A172 (cell line): ENCODE results near the gene DLL3. TPM values are rescaled to one million over a fixed set of nuclear protein-coding genes. Genes with fewer than 3 reads are reported as not detected.

ENCODE experiments used
- DNase-seq: peaks from one replicate; pipeline ENCODE4 v3.0.0-alpha.2; 2015; ENCODE audit warnings: low spot score
- total RNA-seq: library from RNA; depleted of rRNA; stranded (reverse); fragments of >200 nt; shearing (Covaris generic); gene quantifications from 2 replicates; pipeline ENCODE4 v1.2.3, GENCODE V29; 2014

DLL3 gene
- total RNA-seq, 1 experiment from 2014 or later: not detected

DNA sequence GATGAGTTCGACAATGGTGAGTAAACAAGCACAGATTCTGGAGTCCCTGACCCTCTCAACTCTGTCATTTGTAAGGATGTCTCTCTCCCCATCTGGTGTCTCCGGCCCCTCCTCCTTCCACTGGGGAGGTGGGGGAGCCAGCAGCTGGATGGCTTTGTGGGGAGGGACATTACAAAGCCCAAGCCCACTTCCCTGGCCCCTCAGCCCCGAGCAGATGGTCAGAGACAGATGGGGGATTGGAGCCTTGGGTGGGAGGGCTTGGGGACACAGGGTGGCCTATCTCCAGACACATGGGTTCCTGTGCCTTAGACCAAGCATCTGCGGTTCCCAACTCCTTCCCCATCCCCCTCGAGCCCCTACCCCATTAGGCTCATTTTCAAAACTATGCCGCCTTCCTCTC is 15.6 kb upstream of the DLL3 start:
- DNase-seq: no peak

- no peak for DNase-seq
These were observed 9.0 kb upstream of the DLL3 start for GRCh38 chr19:39489756-39490155.

DNA sequence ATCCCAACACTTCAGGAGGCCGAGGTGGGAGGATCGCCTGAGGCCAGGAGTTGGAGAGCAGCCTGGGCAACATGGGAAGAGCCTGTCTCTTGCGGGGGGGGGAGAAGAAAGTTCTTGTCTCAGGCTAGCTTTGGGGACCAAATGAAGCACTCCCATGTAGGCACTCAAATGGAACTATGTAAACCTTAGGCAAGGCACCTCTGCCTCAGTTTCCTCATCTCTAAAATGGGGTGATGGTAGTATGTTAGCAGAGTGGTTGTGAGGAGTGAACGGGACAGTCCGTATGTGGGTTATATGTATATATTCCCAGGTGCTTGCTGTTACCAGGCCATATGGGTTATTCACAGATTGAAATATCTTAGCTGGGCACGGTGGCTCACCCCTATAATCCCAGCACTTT is 6.5 kb upstream of the DLL3 start:
- no peak for DNase-seq

GRCh38 chr19:39492788-39493187 is 6.0 kb upstream of the DLL3 start:
- no peak for DNase-seq

GRCh38 chr19:39494661-39495060 is 4.1 kb upstream of the DLL3 start:
- no peak for DNase-seq

DNA sequence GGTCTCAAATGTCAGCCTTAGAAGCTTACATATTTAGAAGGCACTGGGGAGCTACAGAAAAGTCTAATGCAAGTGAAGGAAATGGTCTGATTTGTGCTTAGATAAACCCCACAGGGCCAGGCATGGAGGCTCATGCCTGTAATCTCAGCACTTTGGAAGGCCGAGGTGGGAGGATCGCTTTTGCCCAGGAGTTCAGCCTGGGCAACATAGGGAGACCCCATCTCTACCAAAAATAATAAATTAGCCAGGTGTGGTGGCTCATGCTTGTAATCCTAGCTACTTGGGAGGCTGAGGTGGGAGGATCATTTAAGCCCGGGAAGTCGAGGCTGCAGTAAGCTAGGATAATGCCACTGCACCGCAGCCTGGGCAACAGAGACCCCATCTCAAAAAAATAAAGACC is 2.7 kb upstream of the DLL3 start:
- no peak for DNase-seq

GRCh38 chr19:39497701-39497995 is 1.1 kb upstream of the DLL3 start:
- no peak for DNase-seq

DNA sequence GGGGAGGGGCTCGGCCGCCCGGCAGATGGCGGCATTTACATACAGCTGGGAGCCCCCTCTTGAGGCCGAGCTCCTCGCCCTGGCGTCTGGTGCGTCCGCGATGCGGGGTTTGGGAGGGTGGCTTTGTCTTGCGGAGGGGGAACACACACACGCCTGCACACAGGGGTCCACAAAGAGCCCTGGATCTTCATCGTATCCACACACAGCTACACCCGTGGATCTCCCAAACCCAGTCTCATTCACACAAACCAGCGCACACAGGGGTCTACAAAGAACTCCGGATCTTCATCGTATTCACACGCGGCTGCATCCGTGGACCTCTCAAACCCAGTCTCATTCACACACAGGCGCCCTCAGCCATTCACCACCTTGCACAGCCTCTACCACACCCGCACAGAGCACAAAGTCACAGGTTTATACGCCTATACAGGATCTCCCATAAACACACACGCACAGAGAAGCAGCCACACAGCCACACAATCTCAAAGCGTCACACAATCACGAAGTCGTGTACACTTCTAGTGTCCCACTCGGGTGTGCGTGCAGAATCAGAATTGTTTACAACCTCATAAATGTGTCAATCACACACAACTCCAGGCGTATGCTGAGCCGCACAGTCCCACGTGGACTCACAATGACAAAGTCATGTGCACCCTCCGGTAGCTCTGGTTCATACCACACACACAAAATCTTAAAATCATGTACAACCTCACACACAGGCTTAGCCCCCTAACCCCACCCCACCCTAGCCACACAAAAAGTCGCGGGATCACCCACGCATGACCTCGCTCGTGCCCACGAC is 550 bp upstream of the DLL3 start:
- no peak for DNase-seq

DNA sequence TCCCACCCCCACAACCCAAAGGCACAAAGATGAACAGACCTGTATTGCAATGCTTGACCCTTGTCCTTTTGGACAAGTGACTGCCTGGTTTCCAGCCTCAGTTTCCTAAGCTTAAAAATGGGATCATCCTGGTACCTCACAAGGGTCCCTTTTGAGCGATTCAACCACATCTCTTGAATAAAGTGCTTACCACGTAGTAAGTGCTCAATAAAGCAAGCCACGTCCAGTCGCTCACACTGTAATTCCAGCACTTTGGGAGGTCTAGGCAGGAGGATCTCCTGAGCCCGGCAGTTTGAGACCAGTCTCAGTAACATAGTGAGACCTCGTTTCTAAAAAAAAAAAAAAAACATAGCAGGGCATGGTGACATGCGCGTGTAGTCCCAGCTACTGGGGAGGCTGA is 1.2 kb downstream of the DLL3 start:
- no peak for DNase-seq

DNA sequence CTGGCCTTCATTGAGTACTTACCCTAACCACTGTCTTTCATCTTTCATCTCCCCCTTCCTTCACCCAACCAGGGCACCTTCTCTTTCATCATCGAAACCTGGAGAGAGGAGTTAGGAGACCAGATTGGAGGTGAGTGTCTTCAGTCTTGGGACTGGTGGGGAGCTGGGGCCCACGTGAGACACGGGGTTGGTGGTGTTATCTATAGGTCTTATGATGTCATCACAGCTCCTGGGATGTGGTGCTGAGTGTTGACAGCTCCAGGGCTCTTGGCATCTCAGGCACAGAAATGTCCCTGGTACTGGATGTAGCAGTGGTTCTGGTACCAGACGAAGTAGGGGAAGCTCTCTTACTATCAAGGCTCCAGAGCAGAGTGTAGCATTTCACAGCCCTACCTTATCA is 1.8 kb downstream of the DLL3 start:
- no peak for DNase-seq

DNA sequence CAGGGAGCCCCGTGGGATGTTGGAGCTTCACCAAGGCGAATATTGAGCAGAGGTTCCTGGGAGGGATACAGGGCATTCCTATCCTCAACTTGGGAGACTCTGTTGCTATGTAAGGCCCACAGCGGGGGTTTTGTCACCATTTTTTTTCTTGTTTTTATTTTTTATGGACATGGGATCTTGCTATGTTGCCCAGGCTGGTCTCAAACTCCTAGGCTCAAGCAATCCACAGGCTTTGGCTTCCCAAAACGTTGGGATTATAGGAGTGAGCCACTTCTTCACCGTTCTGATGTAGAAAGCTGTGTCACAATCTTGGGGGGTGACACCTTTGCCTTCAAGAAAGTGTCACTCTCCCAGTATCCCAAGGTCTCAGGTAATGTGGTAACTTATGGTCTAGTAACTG is 2.6 kb downstream of the DLL3 start:
- DNase-seq: no peak

DNA sequence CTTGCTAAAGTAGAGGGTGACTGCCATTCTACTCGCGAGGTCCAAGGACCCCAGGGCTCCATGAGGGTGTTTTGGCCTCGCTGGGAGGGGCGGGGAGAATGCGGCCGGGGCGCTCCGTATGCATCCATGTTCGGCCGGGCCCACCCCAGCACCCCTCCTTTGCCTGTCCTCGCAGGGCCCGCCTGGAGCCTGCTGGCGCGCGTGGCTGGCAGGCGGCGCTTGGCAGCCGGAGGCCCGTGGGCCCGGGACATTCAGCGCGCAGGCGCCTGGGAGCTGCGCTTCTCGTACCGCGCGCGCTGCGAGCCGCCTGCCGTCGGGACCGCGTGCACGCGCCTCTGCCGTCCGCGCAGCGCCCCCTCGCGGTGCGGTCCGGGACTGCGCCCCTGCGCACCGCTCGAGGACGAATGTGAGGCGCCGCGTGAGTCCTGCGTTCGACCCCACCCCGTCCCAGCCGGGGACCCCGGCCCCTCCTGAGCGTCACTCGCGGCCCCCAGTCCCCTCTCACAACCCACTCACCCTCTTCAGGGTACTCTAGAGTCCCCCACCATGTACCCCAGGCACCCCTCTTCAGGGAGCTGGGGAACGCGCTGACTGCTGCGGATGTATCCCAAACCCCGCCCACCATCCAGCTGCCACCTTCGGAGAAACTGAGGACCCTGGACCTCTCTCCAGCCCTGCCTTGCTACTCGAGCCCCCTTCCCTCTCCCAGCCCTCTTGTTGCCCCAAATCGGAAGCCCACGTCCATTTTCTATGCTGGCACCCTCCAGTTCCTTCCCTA is 4.1 kb downstream of the DLL3 start:
- DNase-seq: peak; percentile 25

DNA sequence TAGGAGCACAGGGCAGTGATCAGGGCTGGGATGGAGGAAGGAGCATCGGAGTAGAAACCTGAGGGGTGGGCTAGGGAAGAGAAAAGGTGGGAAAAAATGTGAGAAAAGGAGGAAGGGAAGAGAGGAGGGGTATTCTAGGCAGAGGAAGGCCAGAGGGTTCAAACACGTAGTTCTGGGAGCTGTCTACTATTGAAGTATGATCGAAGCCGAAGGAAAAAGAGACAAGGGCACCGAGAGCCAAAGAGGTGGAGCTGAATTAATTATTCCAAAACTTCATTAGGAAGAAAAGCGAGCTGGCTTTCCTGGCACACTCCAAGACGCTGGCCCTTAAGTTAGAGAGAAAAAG is 7.8 kb downstream of the DLL3 start:
- DNase-seq: no peak

GRCh38 chr19:39506944-39507714 is 8.4 kb downstream of the DLL3 start:
- no peak for DNase-seq

DNA sequence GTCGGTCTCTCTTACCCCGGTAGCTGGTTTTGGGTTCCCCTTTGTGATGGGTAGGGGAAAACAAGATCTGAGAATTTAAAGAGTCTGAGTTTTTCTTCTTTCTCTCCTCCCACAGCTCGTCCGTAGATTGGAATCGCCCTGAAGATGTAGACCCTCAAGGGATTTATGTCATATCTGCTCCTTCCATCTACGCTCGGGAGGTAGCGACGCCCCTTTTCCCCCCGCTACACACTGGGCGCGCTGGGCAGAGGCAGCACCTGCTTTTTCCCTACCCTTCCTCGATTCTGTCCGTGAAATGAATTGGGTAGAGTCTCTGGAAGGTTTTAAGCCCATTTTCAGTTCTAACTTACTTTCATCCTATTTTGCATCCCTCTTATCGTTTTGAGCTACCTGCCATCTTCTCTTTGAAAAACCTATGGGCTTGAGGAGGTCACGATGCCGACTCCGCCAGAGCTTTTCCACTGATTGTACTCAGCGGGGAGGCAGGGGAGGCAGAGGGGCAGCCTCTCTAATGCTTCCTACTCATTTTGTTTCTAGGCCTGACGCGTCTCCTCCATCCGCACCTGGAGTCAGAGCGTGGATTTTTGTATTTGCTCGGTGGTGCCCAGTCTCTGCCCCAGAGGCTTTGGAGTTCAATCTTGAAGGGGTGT is 9.1 kb downstream of the DLL3 start:
- no peak for DNase-seq

GRCh38 chr19:39508629-39509028 is 9.9 kb downstream of the DLL3 start:
- no peak for DNase-seq

DNA sequence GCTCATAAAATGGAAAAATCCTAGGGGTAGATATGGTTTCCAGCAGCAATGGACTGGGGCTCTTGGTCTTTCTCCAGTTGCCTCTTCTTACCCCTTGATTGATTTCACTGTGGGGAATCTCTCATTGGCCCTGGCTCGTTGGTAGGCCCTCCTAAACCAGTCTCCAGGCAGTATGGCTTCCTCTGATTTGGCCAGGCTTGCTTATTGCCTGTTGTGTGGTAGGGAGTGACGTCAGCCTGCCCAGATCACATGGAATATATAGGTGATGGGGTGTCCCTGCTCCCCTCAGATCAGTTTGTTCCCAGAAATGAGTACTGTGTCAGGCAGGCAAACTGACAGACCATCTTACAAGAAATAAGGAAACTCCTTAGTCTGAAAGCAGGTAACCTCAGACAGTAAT is 10.5 kb downstream of the DLL3 start:
- no peak for DNase-seq

GRCh38 chr19:39512988-39513387 is 14.2 kb downstream of the DLL3 start:
- no peak for DNase-seq

GRCh38 chr19:39514840-39515550 is 16.2 kb downstream of the DLL3 start, which contains the start of gene SELENOV:
SELENOV (plus strand) TSS chr19:39515139; CDS start chr19:39515213, 74 bp downstream.
- DNase-seq: no peak

GRCh38 chr19:39515551-39516191 is 16.9 kb downstream of the DLL3 start:
- no peak for DNase-seq

DNA sequence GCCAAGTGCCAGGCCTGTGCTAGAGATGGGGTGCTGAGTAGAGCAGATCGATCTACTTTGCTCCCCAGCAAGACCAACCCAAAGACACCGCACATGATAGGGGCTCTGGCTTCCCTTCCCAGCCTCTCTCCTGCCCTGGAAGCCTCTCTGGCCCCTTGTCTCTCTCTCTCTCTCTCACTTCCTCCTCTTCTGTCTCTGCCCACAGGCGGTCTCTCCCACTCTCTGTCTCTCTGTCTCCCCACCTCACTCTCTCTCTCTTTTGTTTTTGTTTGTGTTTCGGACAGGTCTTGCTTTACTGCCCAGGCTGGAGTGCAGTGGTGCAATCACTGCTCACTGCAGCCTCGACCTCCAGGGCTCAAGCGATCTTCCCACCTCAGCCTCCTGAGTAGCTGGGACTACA is 17.5 kb downstream of the DLL3 start:
- no peak for DNase-seq
